HUES6 (cell line): ENCODE results near the gene CDC6.
A peak's percentile ranks its signal among the peaks of the same experiment; 100 is the strongest.
"Not testable (repeated sequence)": the region's sequence is repeated elsewhere in the genome, so short reads cannot be mapped to it uniquely, and the experiment has no call there.

ENCODE experiments used
- H3K27ac ChIP-seq: 2 replicates; pipeline ENCODE4 v1.7.0; 2013; ENCODE audit warnings: low read depth, mild to moderate bottlenecking, low read length, inconsistent platforms
- H3K27me3 ChIP-seq: 2 replicates; pipeline ENCODE4 v1.6.1; 2013; ENCODE audit warnings: low read length; ENCODE audit not compliant: control insufficient read depth, insufficient read depth
- H3K36me3 ChIP-seq: 2 replicates; pipeline ENCODE4 v1.6.1; 2013; ENCODE audit warnings: low read length; ENCODE audit not compliant: control insufficient read depth, insufficient read depth
- H3K4me1 ChIP-seq: 2 replicates; pipeline ENCODE4 v1.6.1; 2013; ENCODE audit warnings: low read length; ENCODE audit not compliant: control insufficient read depth, insufficient read depth
- H3K4me3 ChIP-seq: 2 replicates; pipeline ENCODE4 v1.5.1; 2013; ENCODE audit warnings: low read depth, low read length
- H3K9ac ChIP-seq: one replicate; pipeline ENCODE4 v1.6.1; 2013; ENCODE audit warnings: mild to moderate bottlenecking, low read length
- H3K9me3 ChIP-seq: 2 replicates; pipeline ENCODE4 v1.6.1; 2013; ENCODE audit warnings: low read depth, low read length; ENCODE audit not compliant: control insufficient read depth, insufficient read depth

The CDC6 gene

DNA sequence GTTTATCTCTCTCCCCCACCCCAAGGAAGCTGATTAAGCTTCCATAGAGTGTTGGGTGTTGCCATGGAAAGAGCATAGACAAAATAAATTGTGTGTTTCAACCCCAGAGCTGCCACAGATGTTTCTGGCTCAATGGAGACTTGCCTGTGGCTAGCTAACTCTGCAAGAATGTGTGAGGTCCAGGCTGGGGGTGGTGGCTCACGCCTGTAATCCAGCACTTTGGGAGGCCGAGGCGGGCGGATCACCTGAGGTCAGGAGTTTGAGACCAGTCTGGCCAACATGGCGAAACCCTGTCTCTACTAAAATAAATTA, 16.8 kb downstream of the CDC6 start:
- Histone ChIP-seq H3K36me3 (peaks cover 47% of the 10 kb centered on the region), H3K4me1 (peaks cover 34% of the 10 kb centered on the region)
- not testable (repeated sequence) for H3K9me3 ChIP-seq, H3K4me3 ChIP-seq, H3K27ac ChIP-seq, H3K27me3 ChIP-seq, H3K9ac ChIP-seq

DNA sequence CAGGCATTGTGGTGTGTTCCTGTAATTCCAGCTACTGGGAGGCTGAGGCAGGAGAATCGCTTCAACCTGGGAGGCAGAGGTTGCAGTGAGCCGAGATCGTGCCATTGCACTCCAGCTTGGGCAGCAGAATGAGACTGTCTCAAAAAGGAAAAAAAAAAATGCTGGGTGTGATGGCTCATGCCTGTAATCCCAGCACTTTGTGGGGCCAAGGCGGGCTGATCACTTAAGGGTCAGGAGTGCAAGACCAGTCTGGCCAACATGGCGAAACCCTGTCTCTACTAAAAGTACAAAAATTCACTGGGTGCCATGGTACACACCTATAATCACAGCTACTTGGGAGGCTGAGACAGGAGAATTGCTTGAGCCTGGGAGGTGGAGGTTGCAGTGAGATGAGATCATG, 17.2 kb downstream of the CDC6 start:
- H3K27ac ChIP-seq, H3K27me3 ChIP-seq, H3K4me3 ChIP-seq, H3K9ac ChIP-seq, H3K9me3 ChIP-seq: not testable (repeated sequence)
- peaks cover 43% of the 10 kb centered on the region for H3K36me3 ChIP-seq
- H3K4me1 ChIP-seq = peaks cover 37% of the 10 kb centered on the region

- H3K36me3 ChIP-seq = peaks cover 30% of the 10 kb centered on the region
- no peaks in the 10 kb centered on the region for H3K27me3 ChIP-seq
- H3K9me3 ChIP-seq = no peaks in the 10 kb centered on the region
- H3K9ac ChIP-seq = peak overlapping the region; percentile 7
- peaks cover 40% of the 10 kb centered on the region for H3K4me1 ChIP-seq
- no peak overlapping the region for H3K4me3 ChIP-seq
- no peak overlapping the region for H3K27ac ChIP-seq
These were observed 18.7 kb downstream of the CDC6 start for GRCh38 chr17:40306395-40306794.

DNA sequence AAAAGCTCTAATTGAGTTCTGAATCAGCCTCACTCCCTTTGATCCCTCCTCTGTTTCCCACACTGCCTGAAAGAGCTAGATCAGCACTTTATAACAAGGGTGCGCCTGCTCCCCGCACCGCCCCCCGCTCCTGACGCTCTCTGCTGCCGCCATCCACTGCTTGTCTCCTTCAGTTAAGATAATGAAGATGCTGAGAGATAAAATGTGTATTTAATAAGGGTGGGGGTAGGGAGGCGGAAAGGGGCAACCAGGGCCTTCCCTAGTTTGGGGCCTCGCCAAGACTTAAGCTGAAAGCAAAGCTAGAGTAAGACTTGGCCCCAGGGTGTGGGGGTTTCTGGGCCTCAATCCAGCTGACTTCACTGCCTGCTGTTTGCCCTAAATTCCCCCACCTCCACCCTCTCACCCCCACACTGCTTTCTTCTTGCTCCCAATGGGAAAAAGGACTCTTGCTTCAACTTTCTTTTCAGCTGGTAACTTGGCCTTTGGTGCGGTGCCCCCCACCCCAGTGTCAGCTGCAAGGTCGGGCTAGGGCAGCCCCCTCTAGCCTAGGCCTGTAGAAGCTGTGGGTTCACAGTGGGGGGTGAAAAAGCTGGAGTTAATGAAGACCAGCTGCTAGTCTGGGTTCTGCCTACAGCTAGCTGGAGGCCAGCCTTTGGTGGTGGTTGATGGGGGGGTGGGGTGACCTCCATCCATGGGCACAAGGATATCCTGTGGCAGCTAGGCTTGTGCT, 19.5 kb downstream of the CDC6 start:
- no peak overlapping the region; the same call in 1 of the 2 replicates for H3K27ac ChIP-seq
- no peak overlapping the region for H3K4me3 ChIP-seq
- H3K9me3 ChIP-seq = no peaks in the 10 kb centered on the region
- peak overlapping the region; percentile 7 for H3K9ac ChIP-seq
- H3K36me3 ChIP-seq = peaks cover 22% of the 10 kb centered on the region
- peaks cover 40% of the 10 kb centered on the region for H3K4me1 ChIP-seq
- no peaks in the 10 kb centered on the region for H3K27me3 ChIP-seq

GRCh38 chr17:40307740-40308239, 20.1 kb downstream of the CDC6 start:
- H3K27me3 ChIP-seq = no peaks in the 10 kb centered on the region
- no peak overlapping the region; the same call in 1 of the 2 replicates for H3K27ac ChIP-seq
- H3K9ac ChIP-seq = no peak overlapping the region
- H3K4me3 ChIP-seq = no peak overlapping the region
- no peaks in the 10 kb centered on the region for H3K9me3 ChIP-seq
- peaks cover 16% of the 10 kb centered on the region for H3K36me3 ChIP-seq
- H3K4me1 ChIP-seq = peaks cover 42% of the 10 kb centered on the region

GRCh38 chr17:40309031-40309948, 21.6 kb downstream of the CDC6 start, which contains the start of gene RARA:
Gene RARA (plus strand): TSS chr17:40309180. CDS start chr17:40331219, 22,039 bp downstream.
- peak within 1 kb of the TSS; percentile 92 for H3K4me3 ChIP-seq
- peaks cover 47% of the 10 kb centered on the region for H3K4me1 ChIP-seq
- H3K36me3 ChIP-seq = 0 out of 2 replicates have a peak, but pooled peaks cover 2% of the 10 kb centered on the region
- peak within 1 kb of the TSS; percentile 73 for H3K9ac ChIP-seq
- no peaks in the 10 kb centered on the region for H3K9me3 ChIP-seq
- H3K27me3 ChIP-seq = no peaks in the 10 kb centered on the region
- no peak within 1 kb of the TSS for H3K27ac ChIP-seq

DNA sequence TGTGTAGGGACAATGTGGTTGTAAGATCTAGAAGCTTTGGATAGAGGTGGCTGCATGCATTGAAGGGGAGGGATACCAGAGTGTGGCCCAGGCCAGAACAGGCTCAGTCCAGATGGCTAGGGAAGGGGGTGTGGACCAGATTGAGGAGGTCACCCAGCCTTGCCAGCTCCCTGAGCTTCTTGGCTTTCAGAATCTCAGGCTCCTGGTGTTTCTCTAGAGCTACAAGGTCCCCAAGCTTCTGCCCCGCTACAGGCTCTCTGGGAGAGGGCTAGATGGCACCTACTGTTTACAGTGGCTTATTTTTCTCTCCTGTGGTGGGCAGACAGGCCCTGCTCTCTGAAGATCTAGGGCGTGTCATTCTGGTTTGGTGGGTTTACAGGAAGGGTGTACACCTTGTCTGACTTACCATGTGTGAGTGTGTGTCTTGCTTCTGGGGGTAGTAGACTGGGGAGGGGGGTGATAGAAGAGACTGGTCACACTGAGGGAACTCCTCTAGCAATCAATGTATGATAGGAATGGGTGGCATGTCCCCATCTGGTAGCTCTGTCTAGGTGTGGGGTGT, 22.4 kb downstream of the CDC6 start:
- H3K9me3 ChIP-seq = no peaks in the 10 kb centered on the region
- H3K36me3 ChIP-seq = no peaks in the 10 kb centered on the region
- H3K27ac ChIP-seq = no peak overlapping the region
- H3K27me3 ChIP-seq = no peaks in the 10 kb centered on the region
- peak overlapping the region; percentile 73 for H3K9ac ChIP-seq
- H3K4me1 ChIP-seq = peaks cover 47% of the 10 kb centered on the region
- peak overlapping the region; percentile 92 for H3K4me3 ChIP-seq

- Histone ChIP-seq H3K9ac (no peak overlapping the region), H3K36me3 (no peaks in the 10 kb centered on the region), H3K4me3 (no peak overlapping the region), H3K9me3 (no peaks in the 10 kb centered on the region), H3K27ac (no peak overlapping the region), H3K27me3 (peaks cover 2% of the 10 kb centered on the region), H3K4me1 (peaks cover 52% of the 10 kb centered on the region)
These were observed 23.3 kb downstream of the CDC6 start for GRCh38 chr17:40310882-40311391.

- no peaks in the 10 kb centered on the region for H3K36me3 ChIP-seq
- peaks cover 8% of the 10 kb centered on the region for H3K27me3 ChIP-seq
- H3K4me1 ChIP-seq = peaks cover 51% of the 10 kb centered on the region
- no peak overlapping the region for H3K4me3 ChIP-seq
- no peak overlapping the region for H3K27ac ChIP-seq
- H3K9ac ChIP-seq = no peak overlapping the region
- no peaks in the 10 kb centered on the region for H3K9me3 ChIP-seq
These were observed 23.9 kb downstream of the CDC6 start for GRCh38 chr17:40311575-40311974.

DNA sequence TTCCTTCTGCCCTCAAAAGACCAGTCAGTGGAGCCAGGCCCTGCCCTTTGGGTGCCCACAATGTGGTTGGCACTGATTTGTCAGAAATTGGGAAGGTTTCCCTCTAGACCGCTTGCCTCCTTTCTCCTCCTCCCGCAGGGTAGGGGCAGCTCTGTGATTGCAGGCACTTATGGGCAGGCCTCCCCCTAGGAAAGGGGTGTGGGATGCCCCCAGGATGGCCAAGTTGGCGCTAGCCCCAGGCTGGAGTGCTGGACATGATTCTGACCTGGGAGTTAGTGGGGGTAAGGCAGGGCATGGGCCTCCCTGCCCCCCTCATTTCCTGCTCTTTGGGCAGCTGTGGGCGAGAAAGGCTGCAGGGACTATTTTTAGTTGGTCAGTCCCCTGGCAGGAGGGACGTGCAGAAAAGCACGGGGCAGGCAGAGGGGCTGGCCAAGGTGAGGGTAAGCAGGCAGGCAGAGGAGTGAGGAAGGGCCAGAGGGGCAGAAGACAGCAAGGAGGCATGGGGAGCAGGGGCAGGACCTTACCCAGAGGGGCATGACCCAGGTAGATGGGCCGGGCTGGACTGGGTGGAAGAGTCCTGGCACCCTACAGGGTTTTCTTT, 24.6 kb downstream of the CDC6 start:
- Histone ChIP-seq H3K4me1 (peaks cover 49% of the 10 kb centered on the region), H3K27me3 (peaks cover 14% of the 10 kb centered on the region), H3K27ac (no peak overlapping the region), H3K9ac (no peak overlapping the region), H3K9me3 (no peaks in the 10 kb centered on the region), H3K4me3 (no peak overlapping the region), H3K36me3 (no peaks in the 10 kb centered on the region)
